Astrocyte (in vitro differentiated cells and primary cell): ENCODE data around the gene LANCL2. TPM values are rescaled to one million over a fixed set of nuclear protein-coding genes. Genes with fewer than 3 reads are reported as not detected.

ENCODE experiments used
- DNase-seq: peaks from one replicate; pipeline ENCODE4 v3.0.0-alpha.2; 2010; ENCODE audit warnings: low read depth
- FAIRE-seq: peaks from 2 replicates; lab custom pipeline; 2011; peaks lifted over from hg19 to GRCh38; lab: Jason Lieb, UNC
- H2AFZ ChIP-seq: 2 replicates; pipeline ENCODE4 v1.6.0; 2012; ENCODE audit warnings: low read depth, low read length, inconsistent platforms
- H3K27ac ChIP-seq: 2 replicates; pipeline ENCODE4 v1.5.1; 2011; ENCODE audit warnings: low read depth, low read length, inconsistent platforms
- H3K27me3 ChIP-seq: 2 replicates; pipeline ENCODE4 v1.6.0; 2011; ENCODE audit warnings: low read length, inconsistent platforms; ENCODE audit not compliant: insufficient read depth
- H3K36me3 ChIP-seq: 2 replicates; pipeline ENCODE4 v1.5.1; 2011; ENCODE audit warnings: low read length, inconsistent platforms; ENCODE audit not compliant: insufficient read depth
- H3K4me1 ChIP-seq: 2 replicates; pipeline ENCODE4 v1.5.1; 2011; ENCODE audit warnings: low read length, inconsistent platforms; ENCODE audit not compliant: insufficient read depth
- H3K4me2 ChIP-seq: 2 replicates; pipeline ENCODE4 v1.6.0; 2012; ENCODE audit warnings: low read length, inconsistent platforms
- H3K4me3 ChIP-seq: 2 replicates; pipeline ENCODE4 v1.5.1; 2011; ENCODE audit warnings: low read depth, mild to moderate bottlenecking, low read length, inconsistent platforms; ENCODE audit not compliant: insufficient read depth
- H3K79me2 ChIP-seq: 2 replicates; pipeline ENCODE4 v1.6.0; 2012; ENCODE audit warnings: mild to moderate bottlenecking, low read length, inconsistent platforms; ENCODE audit not compliant: insufficient read depth
- H3K9ac ChIP-seq: 2 replicates; pipeline ENCODE4 v1.6.0; 2012; ENCODE audit warnings: mild to moderate bottlenecking, low read length, inconsistent platforms
- H3K9me3 ChIP-seq: 2 replicates; pipeline ENCODE4 v1.5.1; 2012; ENCODE audit warnings: low read depth, mild to moderate bottlenecking, low read length, inconsistent platforms; ENCODE audit not compliant: insufficient read depth
- H4K20me1 ChIP-seq: 2 replicates; pipeline ENCODE4 v1.6.0; 2012; ENCODE audit warnings: low read length, inconsistent platforms; ENCODE audit not compliant: insufficient read depth
- H3K27ac Mint-ChIP-seq: one replicate; pipeline ENCODE4 v1.8.0; 2021; ENCODE audit warnings: mild to moderate bottlenecking, mixed read lengths; ENCODE audit not compliant: unreplicated experiment
- H3K27me3 Mint-ChIP-seq: one replicate; pipeline ENCODE4 v1.8.0; 2021; ENCODE audit warnings: low read depth, mixed read lengths; ENCODE audit not compliant: unreplicated experiment
- H3K36me3 Mint-ChIP-seq: one replicate; pipeline ENCODE4 v1.8.0; 2021; ENCODE audit warnings: low read depth, mixed read lengths; ENCODE audit not compliant: unreplicated experiment
- H3K4me1 Mint-ChIP-seq: one replicate; pipeline ENCODE4 v1.8.0; 2021; ENCODE audit warnings: low read depth, mixed read lengths; ENCODE audit not compliant: unreplicated experiment
- H3K4me3 Mint-ChIP-seq: one replicate; pipeline ENCODE4 v1.8.0; 2021; ENCODE audit warnings: mild to moderate bottlenecking, moderate library complexity, mixed read lengths; ENCODE audit not compliant: unreplicated experiment
- H3K9me3 Mint-ChIP-seq: one replicate; pipeline ENCODE4 v1.8.0; 2021; ENCODE audit warnings: mild to moderate bottlenecking, mixed read lengths; ENCODE audit not compliant: unreplicated experiment
- EZH2 ChIP-seq: IDR thresholded peaks from 2 replicates; pipeline ENCODE4 v1.6.1; 2012; ENCODE audit warnings: mild to moderate bottlenecking, low read length, inconsistent platforms; ENCODE audit not compliant: insufficient read depth
- total RNA-seq: library from RNA; stranded (reverse); gene quantifications from 2 replicates; pipeline ENCODE4 v1.2.1, GENCODE V29; 2021
- TF ChIP-seq, protein P1 (sequence below): IDR thresholded peaks from 2 replicates; pipeline ENCODE4 v1.5.1; 2011; ENCODE audit warnings: low read depth, mild to moderate bottlenecking, inconsistent platforms, low read length, moderate library complexity; ENCODE audit not compliant: insufficient read depth

The LANCL2 gene
- total RNA-seq, 1 donor from 2014 or later = 35.9 TPM

DNA sequence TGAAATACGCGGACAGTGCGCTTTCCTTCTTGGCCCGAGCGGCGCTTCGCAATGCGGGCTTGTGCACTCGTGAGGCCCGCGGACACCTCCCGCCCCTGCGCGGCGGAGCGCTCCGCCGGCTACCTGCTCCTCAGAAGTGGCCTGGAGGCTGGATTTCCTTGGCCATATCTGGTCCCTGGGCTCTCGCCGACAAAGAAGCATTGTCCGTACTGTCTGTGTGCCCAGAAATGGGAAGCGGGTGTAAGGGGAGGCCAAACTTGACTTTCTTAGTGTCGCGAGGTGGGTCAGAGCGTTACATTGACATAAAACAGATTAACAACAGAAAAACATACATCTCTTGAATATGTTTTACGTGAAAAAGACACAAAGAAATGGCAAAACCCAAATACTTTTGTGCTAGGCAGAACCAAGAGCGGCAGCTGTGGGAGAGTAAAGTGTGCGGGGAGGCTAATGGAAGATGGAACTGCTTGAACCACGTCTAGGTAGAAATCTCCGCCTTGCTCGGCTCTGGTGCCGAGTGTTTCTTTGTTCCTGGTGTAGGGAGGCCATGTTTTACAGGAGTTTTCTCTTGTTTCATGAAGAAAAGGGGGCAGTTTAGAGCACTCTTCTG is 1.4 kb downstream of the LANCL2 start:
- H3K4me1 Mint-ChIP-seq = peaks cover 18% of the 10 kb centered on the region
- peaks cover 1% of the 10 kb centered on the region for H3K36me3 Mint-ChIP-seq
- no peaks in the 10 kb centered on the region for H3K27me3 Mint-ChIP-seq
- H3K79me2 ChIP-seq = peaks cover 20% of the 10 kb centered on the region
- H3K9me3 ChIP-seq = no peaks in the 10 kb centered on the region
- no peaks in the 10 kb centered on the region for H4K20me1 ChIP-seq
- peak overlapping the region; percentile 93 for H3K4me3 Mint-ChIP-seq
- H3K27ac Mint-ChIP-seq = peak overlapping the region; percentile 92
- peak overlapping the region; percentile 97 for H2AFZ ChIP-seq
- TF ChIP-seq, protein P1, sequence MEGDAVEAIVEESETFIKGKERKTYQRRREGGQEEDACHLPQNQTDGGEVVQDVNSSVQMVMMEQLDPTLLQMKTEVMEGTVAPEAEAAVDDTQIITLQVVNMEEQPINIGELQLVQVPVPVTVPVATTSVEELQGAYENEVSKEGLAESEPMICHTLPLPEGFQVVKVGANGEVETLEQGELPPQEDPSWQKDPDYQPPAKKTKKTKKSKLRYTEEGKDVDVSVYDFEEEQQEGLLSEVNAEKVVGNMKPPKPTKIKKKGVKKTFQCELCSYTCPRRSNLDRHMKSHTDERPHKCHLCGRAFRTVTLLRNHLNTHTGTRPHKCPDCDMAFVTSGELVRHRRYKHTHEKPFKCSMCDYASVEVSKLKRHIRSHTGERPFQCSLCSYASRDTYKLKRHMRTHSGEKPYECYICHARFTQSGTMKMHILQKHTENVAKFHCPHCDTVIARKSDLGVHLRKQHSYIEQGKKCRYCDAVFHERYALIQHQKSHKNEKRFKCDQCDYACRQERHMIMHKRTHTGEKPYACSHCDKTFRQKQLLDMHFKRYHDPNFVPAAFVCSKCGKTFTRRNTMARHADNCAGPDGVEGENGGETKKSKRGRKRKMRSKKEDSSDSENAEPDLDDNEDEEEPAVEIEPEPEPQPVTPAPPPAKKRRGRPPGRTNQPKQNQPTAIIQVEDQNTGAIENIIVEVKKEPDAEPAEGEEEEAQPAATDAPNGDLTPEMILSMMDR = no peak
- TF ChIP-seq EZH2 = no peak
- DNase-seq = no peak
- FAIRE-seq = no peak
- H3K27me3 ChIP-seq = no peaks in the 10 kb centered on the region
- H3K9me3 Mint-ChIP-seq = no peaks in the 10 kb centered on the region
- H3K4me1 ChIP-seq = peaks cover 21% of the 10 kb centered on the region
- H3K27ac ChIP-seq = peak overlapping the region; percentile 99
- peak overlapping the region; percentile 92 for H3K4me2 ChIP-seq
- H3K4me3 ChIP-seq = peak overlapping the region; percentile 91
- peak overlapping the region; percentile 99 for H3K9ac ChIP-seq
- H3K36me3 ChIP-seq = no peaks in the 10 kb centered on the region

DNA sequence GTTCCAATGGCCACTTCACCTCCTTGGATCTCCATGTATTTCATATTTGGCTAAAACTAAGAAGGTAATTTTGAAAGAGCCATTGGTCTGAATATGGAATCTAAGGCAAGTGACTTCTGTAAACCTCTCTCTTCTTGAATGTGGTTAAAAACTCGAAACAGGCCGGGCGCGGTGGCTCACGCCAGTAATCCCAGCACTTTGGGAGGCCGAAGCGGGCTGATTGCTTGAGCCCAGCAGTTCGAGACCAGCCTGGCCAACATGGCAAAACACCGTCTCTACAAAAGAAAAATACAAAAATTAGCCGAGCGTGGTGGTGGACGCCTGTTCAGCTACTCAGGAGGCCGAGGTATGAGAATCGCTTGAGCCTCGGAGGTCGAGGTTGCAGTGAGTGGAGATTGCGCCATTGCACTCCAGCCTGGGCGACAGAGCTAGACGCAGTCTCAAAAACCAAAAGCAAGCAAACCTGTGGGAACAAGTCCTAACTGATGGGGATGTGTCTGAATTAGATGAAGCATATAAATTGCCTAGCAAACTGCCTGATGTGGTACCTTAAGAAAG is 2.2 kb downstream of the LANCL2 start:
- H3K4me1 ChIP-seq = peaks cover 21% of the 10 kb centered on the region
- H3K36me3 ChIP-seq = no peaks in the 10 kb centered on the region
- Mint-ChIP-seq H3K4me1 (peaks cover 18% of the 10 kb centered on the region), H3K27me3 (no peaks in the 10 kb centered on the region), H3K4me3 (peak overlapping the region; percentile 93), H3K36me3 (peaks cover 1% of the 10 kb centered on the region), H3K9me3 (no peaks in the 10 kb centered on the region), H3K27ac (peak overlapping the region; percentile 92)
- peaks cover 27% of the 10 kb centered on the region for H3K79me2 ChIP-seq
- peak overlapping the region; percentile 99 for H3K27ac ChIP-seq
- DNase-seq = no peak
- H3K9ac ChIP-seq = peak overlapping the region; percentile 99
- H3K4me2 ChIP-seq = peak overlapping the region; percentile 92
- no peaks in the 10 kb centered on the region for H4K20me1 ChIP-seq
- H3K27me3 ChIP-seq = no peaks in the 10 kb centered on the region
- no peaks in the 10 kb centered on the region for H3K9me3 ChIP-seq
- no peak overlapping the region for H2AFZ ChIP-seq
- FAIRE-seq = no peak
- peak overlapping the region; percentile 91 for H3K4me3 ChIP-seq
- no peak for TF ChIP-seq EZH2
- TF ChIP-seq, protein P1 = no peak
